NCI-H1436 (cell line): ENCODE measurements around the gene FAIM2.
"Not testable (repeated sequence)": the region's sequence is repeated elsewhere in the genome, so short reads cannot be mapped to it uniquely, and the experiment has no call there.

Experiments
- DNase-seq: peaks from one replicate; lab custom pipeline; 2025; lab: John Stamatoyannopoulos, UW

Gene FAIM2

DNA sequence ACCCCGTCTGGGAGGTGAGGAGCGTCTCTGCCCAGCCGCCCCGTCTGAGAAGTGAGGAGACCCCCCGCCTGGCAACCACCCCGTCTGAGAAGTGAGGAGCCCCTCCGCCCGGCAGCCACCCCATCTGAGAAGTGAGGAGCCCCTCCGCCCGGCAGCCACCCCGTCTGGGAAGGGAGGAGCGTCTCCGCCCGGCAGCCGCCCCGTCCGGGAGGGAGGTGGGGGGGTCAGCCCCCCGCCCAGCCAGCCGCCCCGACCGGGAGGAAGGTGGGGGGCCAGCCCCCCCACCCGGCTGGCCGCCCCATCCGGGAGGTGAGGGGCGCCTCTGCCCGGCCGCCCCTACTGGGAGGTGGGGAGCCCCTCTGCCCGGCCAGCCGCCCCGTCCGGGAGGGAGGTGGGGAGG is 42.8 kb downstream of the FAIM2 start:
- not testable (repeated sequence) for DNase-seq

DNA sequence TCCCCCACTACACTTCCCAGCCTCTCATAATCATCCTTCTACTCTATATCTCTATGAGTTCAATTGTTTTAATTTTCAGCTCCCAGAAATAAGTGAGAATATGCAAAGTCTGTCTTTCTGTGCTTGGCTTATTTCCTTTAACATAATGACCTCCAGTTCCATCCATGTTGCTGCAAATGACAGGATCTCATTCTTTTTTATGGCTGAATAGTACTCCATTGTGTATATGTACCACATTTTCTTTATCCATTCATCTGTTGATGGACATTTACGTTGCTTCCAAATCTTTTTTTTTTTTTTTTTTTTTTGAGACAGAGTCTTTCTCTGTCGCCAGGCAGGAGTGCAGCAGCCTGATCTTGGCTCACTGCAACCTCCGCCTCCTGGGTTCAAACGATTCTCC is 47.8 kb downstream of the FAIM2 start:
- DNase-seq, result not testable (repeated sequence)

DNA sequence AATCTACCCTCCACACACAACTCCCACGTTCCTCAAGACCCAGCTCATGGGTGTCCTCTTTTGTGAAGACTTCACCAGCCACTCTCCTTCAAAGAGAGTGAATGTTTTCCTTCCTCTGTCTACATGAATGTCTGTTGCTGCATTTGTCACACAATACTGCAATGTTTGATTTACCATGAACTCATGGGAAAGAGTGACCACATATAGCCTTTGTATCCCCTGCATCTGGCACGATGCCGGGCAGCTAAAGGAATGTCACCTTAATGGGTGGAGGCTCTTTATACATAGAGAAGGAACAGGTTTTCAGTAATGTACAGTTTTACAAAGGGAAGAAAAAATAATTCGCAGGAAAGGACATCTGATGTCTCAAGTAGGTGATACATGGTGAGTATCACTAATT is 48.7 kb downstream of the FAIM2 start:
- DNase-seq, result no peak

DNA sequence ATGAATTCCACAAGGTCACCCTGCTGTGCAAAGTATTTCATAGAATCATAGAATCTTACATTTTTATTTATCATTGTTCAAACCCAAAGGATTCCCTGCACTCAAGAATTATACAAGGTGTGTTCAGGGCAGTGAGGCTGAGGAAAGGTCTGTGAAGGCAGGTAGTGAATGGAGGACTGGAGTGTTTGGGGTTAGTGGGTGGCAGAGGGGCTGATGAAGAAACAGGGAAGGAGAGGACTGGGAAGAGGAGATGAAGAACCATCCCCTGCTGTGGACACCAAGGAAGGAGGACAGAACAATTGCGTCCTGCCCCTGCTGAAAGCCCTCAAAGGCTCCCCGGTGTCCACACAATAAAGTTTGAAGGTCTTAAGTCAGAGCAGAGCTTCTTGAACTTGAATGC is 50.0 kb downstream of the FAIM2 start:
- no peak for DNase-seq

DNA sequence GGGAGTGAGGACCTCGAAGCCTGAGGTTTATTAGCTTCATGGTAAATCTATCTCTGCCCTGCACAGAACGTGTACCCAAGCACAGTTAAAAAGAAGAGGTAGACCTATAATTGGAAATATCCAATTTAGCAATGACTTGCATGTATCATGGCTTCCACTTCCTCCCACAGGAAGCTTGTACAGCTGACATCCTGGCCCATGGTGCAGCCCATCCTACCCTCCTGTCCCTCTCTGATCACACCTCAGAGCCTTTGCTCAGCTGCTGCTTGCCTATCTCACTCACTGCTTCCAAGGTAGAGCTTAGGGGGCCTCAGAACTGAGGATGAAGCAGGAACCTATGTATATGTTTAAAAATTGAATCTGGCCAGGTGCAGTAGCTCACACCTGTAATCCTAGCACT is 56.5 kb downstream of the FAIM2 start:
- DNase-seq, result no peak

DNA sequence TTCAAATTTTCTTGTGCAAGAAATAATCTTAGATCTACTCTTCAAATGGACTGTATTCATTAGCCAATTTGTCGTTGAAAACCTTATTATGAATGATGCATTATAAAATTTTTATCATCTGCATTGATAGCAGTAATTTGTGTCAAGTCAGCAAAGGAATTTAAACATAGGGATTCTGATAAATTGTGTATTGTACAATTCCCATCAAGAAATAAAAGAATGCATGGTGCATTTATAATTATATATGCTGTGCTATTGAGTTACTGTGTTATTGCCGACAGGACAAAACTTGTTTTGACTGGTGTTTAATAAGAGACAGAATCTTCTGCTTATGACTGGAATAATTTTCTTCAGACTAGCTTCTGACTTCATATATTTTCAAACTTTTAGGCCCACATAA is 57.7 kb downstream of the FAIM2 start:
- no peak for DNase-seq

DNA sequence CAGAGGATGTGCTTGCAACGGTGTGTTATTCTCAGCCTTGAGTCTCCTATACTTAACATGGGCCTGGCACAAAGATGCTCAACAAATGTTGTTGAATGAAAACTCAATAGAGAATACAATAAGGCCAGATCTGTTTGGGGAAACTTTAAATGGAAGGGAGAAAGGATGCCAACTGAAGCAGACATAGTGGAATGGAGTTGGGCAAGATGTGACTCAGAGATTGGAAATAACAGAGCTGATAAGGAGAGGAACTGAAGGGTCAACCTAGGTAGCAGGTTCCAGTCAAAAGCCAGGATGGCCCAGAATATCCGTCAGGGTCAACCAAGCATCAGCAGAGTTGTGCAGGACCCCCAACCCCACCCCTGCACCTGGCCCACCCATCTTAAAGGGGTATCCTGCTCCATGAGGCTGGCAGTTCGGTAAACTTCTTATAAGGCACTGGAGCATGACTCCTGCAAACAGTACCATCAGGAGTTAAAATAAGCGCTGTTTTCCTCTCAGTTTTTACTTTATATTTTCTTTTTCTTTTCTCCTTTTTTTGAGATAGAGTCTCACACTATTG is 59.7 kb downstream of the FAIM2 start:
- DNase-seq, result no peak

DNA sequence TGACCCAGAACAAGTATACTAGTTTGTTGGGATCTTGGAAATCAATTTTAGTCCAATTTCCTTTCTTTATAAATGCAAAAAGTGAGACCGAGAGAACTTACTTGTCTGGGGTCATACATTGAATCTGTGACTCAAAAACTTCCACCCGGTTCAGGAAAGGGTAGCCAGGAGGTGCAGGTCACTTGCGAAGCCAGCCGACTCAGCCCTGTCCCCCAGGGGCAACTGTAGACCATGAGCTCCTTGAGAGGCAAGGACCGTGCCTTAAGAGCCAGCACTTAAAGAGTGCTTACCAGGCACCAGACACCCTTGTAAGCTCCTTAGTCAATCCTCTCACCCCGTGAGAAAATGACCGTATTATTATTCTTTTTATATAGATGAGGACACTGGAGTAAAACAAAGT is 60.3 kb downstream of the FAIM2 start:
- no peak for DNase-seq

DNA sequence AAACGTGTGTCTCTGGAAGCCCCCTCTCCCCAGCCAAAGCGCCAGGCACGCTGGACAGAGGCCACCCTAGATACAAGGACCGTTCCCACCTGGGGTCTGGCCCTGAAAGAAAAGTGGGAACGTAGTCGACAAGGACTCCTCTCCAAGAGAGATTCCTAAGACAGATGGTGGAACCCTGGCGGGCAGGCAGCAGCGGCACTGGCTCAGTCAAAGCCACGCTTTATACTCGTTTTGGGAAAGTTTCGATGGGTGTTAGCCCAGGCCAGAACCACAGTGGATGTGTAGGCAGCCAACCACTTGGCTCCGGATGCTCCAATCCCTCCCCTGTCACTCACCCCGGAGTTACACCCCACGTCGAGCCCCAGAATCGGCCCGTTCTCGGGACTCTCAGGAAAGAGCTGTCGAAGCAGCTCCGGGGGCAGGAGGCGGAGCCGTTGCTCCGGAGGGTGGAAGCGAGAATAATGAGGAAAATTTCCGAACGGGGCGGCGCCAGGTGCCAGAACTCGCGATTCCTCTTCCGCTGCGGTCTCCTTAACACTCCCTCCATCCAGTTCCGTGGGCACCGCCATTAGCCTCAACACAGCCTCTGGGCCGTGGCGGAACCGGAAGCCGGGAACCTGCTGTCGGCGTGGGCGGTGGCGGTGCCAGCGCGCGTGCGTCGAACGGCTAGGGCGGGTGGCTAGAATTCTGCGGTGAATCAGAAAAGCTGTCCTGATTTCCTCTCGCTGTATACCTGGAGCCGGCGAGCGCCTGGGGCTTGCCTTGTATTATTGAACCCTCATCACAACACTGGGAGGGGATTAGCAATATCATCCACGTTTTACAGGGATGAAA is 61.0 kb downstream of the FAIM2 start, which contains the start of gene BCDIN3D:
Gene BCDIN3D, minus strand, starts transcription at position 588 of the 834 bp plus-strand sequence. Its CDS starts 19 bp downstream, at position 569.
- peak; percentile 77 for DNase-seq

DNA sequence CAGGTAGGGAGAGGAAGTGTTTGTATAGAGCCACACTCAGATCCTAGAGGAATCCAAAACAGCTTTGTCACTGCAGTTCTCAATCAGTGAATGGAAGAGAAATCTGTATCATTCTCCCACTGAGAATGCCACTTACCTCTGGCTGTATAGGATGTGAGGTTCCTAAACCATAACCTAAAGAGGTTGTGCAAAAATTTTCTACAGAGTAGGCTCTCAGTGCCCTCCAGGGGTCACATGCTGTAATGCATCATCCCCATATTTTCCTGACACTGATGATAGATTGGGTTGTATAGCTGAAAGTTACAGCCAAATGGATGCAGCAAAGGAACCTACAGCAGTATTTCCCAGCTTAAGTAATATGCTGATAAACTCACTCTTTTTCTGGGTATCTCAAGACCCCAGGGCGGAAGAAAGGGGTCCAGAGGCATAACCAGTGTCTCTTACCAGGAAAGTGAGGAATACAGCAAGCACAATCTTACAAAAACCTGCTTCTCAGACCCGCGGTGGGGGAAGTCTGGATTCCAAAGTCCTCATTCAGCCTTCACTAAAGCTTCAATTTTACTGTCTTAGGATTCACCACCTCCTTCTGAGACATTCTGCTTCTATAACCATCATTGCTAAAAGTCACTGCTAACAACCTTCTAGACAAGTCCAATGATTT is 64.6 kb downstream of the FAIM2 start:
- peak; percentile 15 for DNase-seq

DNA sequence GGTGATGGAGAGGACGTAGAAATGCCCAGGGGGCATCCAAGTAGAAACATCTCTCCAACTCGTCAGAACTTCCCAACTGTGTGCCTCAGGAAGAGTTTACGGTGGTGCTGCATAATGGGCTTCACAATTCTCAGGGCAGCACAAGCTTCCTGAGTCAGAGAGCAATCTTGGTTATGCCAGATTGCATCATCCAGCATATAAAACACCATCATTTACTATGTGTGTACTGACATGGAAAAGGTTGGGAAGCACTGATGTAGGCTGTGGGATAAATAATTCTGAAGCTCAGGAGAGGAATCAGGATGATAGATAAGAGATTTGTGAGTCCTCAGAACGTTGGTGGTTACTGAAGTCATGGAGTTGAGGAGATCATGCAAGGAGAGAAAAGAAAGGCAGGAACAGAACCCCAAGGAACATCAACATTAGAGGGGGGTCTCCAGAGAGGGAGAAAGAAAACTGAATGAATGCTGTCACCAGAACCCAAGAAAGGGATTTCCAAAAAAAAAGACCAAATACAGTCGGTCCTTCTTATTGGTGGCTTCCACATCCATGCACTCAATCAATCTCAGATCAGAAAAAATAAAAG is 70.8 kb downstream of the FAIM2 start:
- no peak for DNase-seq

DNA sequence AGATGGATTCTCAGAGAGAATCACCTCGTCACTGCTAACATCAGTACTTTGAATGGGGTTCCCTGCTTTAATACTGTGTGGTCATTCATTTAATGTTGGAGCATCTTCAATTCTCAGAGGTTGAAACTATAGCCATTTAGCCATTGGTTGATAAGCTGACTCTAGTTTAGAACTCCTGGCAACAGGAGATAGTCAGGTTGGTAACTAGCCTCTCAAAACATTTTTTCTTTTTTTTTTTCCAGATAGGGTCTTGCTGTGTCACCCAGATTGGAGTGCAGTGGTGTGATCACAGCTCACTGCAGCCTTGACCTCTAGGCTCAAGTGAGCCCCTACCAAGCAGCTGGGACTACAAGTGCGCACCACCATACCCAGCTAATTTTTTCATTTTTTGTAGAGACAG is 72.0 kb downstream of the FAIM2 start:
- no peak for DNase-seq

DNA sequence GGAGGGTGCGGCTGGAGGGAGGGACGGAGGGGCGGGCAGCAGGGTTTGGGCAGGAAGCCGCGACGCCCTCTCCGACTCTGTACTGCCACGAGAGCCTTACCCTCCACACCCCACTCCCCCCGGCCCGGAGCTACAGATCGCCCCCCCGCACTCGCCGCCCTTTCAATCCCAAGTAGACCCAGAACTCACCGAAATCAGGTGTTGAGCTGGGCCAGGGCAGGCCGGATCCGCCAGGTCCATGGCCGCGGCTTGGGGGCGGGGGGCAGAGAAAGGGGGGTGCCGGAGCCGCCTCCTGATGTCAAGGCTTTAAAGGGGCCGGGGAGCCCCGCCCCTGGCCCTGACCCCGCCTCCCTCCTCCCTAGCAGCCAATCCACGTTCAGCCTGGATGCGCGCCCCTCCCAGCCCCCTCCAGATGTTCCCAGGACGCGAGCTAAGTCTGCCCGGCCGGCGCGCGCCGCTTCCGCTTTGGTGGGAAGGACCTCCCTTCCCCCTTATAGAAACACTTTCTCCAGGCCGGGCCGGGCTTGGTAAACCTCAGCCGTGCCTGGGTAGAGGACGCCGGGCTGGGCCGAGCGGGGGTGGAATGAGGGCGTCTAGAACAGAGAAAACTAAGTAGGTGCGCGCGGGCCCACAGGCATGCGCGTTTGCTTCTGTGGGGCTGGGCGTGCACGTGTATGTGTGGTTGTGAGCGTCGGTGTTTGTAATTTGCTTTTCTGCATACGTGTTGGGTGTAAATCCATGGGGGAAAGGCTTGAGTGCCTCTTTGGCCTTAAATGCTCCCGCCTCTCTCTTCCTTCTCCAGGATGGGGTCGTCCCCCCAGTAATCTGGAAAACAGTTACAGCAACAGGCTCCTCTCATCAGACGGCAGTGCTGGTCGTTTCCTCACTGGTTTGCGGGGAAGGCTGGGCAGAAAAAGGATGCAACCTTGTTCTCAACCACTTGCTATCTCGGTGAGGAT is 75.3 kb downstream of the FAIM2 start, which contains the start of gene NCKAP5L:
Gene NCKAP5L, minus strand, starts transcription at position 281 of the 959 bp plus-strand sequence. CDS start 24,369 bp downstream, outside the sequence.
- peak; percentile 85 for DNase-seq

DNA sequence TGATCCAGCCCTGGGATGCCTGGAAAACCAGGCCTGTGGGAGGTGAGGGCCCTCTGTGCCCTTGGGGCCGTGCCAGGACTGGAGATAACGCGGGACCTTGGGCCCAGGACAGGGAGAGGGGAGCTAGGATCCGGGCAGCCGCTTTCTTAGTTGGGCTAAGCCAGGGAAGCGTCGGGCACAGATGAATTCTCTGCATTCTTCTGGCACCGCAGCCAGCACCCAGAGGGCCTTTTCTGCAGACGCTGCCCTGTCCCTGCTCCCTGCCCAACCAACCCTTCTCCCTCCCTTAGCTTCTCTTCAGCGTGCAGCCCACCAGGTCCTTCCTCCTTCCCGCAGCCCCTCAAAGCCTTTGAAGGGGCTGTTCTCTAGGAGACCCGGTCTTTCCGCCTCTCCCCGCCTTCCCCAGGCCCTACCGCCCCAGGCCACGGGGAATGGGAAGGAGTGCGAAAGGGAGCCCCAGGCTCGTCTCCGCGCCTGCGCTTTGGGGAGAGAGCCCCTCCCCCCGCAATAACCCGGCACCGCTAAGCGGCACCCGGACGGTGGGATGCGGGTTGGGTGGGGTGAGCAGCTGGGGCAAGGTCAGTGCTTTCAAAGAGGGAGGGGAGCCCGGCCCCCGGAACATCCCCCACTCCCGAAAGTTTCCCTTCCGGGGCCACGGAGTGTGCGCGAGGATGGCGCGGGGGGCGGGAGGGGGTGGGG is 76.2 kb downstream of the FAIM2 start:
- DNase-seq, result peak; percentile 36

DNA sequence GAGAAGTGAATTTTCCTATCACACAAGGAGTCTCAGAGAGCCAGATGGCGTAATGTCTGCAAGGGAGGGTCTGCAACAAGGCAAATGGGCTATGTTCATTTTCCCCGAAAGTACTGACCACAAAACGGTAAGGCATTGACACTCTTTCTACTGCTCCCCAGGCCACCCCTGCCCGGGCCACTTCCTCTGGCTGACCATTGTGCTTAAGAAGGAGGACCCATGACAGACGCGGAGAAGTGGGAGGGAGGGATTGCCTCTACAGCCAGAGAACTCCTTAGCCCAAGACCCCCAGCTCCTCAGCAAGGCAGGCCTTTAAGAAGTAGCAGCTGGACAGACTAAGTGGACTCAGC is 76.7 kb downstream of the FAIM2 start:
- DNase-seq, result no peak

DNA sequence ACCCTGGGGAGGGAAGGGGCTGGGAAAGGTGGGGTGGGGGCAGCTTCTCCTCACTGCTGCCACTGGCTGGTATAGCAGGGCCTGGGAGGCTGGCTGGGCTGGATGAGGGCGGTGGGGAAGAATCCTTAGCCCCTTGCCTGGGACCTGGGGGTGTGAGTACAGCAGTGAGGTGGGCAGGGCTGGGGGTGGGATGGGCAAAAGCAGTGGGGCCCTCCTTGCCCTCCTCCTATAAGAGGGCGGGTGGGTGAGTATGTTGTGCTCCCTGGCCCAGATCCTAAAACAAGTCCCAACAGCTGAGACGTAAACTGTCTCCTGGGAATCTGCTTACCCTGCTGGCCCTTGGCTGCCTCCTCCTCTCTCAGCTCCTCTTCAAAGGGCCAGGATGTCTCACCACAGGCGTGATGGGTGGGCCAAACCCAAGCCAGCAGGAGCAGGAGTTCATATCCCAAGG is 77.7 kb downstream of the FAIM2 start:
- no peak for DNase-seq

DNA sequence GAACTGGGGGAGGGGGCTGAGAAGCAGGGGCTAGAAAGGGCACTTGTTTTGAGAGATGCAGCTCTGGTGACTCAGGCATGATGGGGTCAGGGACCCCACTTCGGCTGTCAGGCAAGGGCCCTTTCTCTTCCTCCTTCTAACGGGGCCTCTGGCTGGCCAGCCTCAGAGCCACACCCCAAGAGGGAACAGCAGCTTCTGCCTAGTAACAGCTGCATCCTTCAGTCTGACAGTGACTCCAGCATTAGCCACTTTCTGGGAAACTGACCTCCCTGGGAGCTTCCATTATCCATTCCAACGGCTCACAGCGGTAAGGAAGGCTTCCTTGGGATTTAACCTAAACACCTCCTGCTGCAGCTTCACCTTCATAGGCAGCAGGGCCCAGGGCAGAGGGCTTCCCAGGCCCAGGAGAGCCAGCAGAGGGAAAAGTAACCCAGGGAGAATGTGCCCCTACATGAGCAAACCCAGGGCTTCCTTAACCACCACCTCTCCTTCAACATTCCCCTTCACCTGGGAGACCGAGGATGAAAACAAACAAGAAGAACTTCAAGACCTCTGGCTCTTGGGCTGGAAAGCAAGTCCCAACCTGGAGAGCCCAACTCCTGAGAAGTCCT is 78.2 kb downstream of the FAIM2 start:
- no peak for DNase-seq

DNA sequence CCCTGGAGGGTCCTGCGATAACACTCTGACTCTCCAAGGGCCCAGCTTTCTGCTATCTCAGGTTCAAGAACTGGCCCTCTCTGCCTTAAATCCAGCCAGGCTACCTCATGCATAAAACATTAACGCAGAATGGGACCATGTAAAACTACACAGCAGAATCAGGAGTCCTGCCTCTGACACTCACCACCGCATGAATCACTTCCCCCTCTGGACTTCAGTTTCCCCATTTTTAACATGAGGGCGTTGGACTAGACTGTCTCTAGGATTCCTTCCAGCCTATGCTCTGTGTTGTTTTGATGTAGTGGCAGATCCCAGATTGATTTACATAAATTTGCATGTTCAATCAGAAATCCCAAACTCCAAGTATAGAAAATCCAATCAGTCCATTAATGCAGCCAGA is 78.8 kb downstream of the FAIM2 start:
- no peak for DNase-seq

DNA sequence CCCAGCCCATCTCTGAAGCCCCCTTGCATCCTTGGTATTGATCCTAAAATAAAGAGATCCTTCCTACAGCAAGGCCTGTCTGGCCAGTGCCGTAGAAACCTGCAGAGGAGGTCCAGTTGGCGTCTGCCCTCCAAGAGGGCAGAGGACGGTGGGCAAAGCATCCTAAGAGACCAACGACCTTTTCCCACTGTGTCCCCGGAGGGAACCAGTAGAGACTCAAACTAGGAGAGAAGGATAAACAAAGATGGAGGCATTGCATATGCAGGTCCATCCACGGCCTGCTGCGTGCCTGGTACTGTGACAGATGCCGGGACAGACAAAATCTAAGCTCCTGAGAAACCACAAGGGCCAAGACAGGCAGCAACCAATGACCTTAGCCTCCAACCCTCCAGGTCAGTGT is 79.3 kb downstream of the FAIM2 start:
- no peak for DNase-seq

DNA sequence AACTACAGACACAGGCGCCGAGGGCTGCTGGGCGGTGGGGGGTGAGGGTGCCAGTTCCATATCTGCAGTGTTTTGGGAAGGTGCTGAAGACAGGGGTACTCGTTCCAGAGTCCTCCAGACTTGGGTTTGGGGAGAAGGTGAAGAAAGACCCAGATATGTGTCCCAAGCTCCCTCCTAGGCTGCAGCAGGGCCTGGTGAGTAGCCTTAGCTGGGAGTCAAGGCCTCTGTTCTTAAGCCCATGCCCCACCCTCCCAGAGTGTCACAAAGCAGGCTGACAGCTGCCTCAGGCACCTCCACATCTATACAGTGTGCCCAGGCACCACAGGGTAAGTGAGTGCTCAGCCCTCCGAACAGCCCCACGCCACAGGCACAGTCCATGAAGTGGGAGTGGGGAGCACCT is 79.7 kb downstream of the FAIM2 start:
- no peak for DNase-seq
